PC-3 (cell line): ENCODE measurements around the gene FAAP100. TPM values are rescaled to one million over a fixed set of nuclear protein-coding genes. Genes with fewer than 3 reads are reported as not detected.

Experiments
- ATAC-seq: fragments of 200-7000 bp; cut with Tn5 transposase; 2 replicates; pipeline ENCODE4 v1.9.1; 2020; ENCODE audit warnings: mild to moderate bottlenecking, moderate library complexity
- BruUV-seq: library from RNA; stranded (reverse); fragments of 400-500 nt; replicated peaks from 2 replicates; lab custom pipeline; 2021; lab: Mats Ljungman, UMichigan
- CTCF ChIA-PET: fragments of 300-600 bp; sonication (Branson Sonifier 250); formaldehyde crosslinking; loops from one replicate; lab custom pipeline; 2022; ENCODE audit warnings: antibody characterized with exemption; lab: Charles Lee
- POLR2A ChIA-PET: fragments of 300-600 bp; sonication (Branson Sonifier 250); formaldehyde crosslinking; loops from one replicate; lab custom pipeline; 2022; ENCODE audit warnings: antibody characterized with exemption; ENCODE audit not compliant: unreplicated experiment; lab: Charles Lee
- DNase-seq: peaks from one replicate; pipeline ENCODE4 v3.0.0-alpha.2; 2015
- H2AFZ ChIP-seq: fragments of 300-600 bp; sonication (generic); 2 replicates; pipeline ENCODE4 v1.6.0; 2016; ENCODE audit warnings: antibody characterized with exemption, low read length
- H3F3A ChIP-seq: fragments of 300-600 bp; sonication (generic); one replicate; pipeline ENCODE4 v1.6.0; 2017; ENCODE audit warnings: antibody characterized with exemption, low read length, control low read depth, mild to moderate bottlenecking; ENCODE audit not compliant: unreplicated experiment
- H3K27ac ChIP-seq: fragments of 300-600 bp; sonication (generic); 2 replicates; pipeline ENCODE4 v1.5.1; 2016; ENCODE audit warnings: mild to moderate bottlenecking, low read length
- H3K27me3 ChIP-seq: fragments of 300-600 bp; sonication (generic); 2 replicates; pipeline ENCODE4 v1.6.1; 2016; ENCODE audit warnings: low read length, mixed read lengths
- H3K36me3 ChIP-seq: fragments of 300-600 bp; sonication (generic); 2 replicates; pipeline ENCODE4 v1.6.1; 2016; ENCODE audit warnings: low read depth, mixed run types, low read length, mixed read lengths
- H3K4me1 ChIP-seq: fragments of 300-600 bp; sonication (generic); 2 replicates; pipeline ENCODE4 v1.5.1; 2016; ENCODE audit warnings: low read length; ENCODE audit not compliant: insufficient read depth
- H3K4me2 ChIP-seq: fragments of 300-600 bp; sonication (generic); 2 replicates; pipeline ENCODE4 v1.6.0; 2016; ENCODE audit warnings: low read length
- H3K4me3 ChIP-seq: fragments of 300-600 bp; sonication (generic); 2 replicates; pipeline ENCODE4 v1.5.1; 2016; ENCODE audit warnings: mild to moderate bottlenecking, low read length, mixed read lengths
- H3K79me2 ChIP-seq: fragments of 300-600 bp; sonication (generic); 2 replicates; pipeline ENCODE4 v1.6.1; 2017; ENCODE audit warnings: low read length, mixed read lengths
- H3K9ac ChIP-seq: fragments of 300-600 bp; sonication (generic); 2 replicates; pipeline ENCODE4 v1.6.0; 2016; ENCODE audit warnings: mild to moderate bottlenecking, low read length
- H3K9me2 ChIP-seq: fragments of 300-600 bp; sonication (generic); replicated peaks from 2 replicates; pipeline ENCODE4 v1.6.1; 2016; ENCODE audit warnings: mixed run types, low read length, mixed read lengths
- H3K9me3 ChIP-seq: fragments of 300-600 bp; sonication (generic); 2 replicates; pipeline ENCODE4 v1.6.1; 2016; ENCODE audit warnings: low read length, mixed read lengths
- H4K20me1 ChIP-seq: fragments of 300-600 bp; sonication (generic); 2 replicates; pipeline ENCODE4 v1.6.1; 2016; ENCODE audit warnings: low read length, mixed read lengths
- EZH2 ChIP-seq: fragments of 300-600 bp; sonication (generic); IDR thresholded peaks from one replicate; pipeline ENCODE4 v1.6.1; 2017; ENCODE audit warnings: antibody characterized with exemption, mild to moderate bottlenecking, low read length; ENCODE audit not compliant: unreplicated experiment
- EZH2phosphoT487 ChIP-seq: fragments of 300-600 bp; sonication (generic); IDR thresholded peaks from 2 replicates; pipeline ENCODE4 v1.6.1; 2018; ENCODE audit warnings: mild to moderate bottlenecking, antibody characterized with exemption, low read length, borderline replicate concordance
- intact Hi-C: fragments of 100-400 bp; cut with micrococcal nuclease; formaldehyde crosslinking; loops from 2 replicates; pipeline ENCODE4 v1.9.0; 2023
- total RNA-seq: library from RNA; depleted of rRNA; stranded (reverse); fragments of >200 nt; gene quantifications from 2 replicates; pipeline ENCODE4 v1.2.3, GENCODE V29; 2014
- TF ChIP-seq, protein P1 (sequence below): fragments of 300-600 bp; sonication (generic); conservative IDR thresholded peaks from 2 replicates; pipeline ENCODE4 v1.5.1; 2017; ENCODE audit warnings: antibody characterized with exemption, low read depth, mild to moderate bottlenecking, low read length

Gene FAAP100
- total RNA-seq, 1 experiment from 2014 or later: 23.3 TPM

DNA sequence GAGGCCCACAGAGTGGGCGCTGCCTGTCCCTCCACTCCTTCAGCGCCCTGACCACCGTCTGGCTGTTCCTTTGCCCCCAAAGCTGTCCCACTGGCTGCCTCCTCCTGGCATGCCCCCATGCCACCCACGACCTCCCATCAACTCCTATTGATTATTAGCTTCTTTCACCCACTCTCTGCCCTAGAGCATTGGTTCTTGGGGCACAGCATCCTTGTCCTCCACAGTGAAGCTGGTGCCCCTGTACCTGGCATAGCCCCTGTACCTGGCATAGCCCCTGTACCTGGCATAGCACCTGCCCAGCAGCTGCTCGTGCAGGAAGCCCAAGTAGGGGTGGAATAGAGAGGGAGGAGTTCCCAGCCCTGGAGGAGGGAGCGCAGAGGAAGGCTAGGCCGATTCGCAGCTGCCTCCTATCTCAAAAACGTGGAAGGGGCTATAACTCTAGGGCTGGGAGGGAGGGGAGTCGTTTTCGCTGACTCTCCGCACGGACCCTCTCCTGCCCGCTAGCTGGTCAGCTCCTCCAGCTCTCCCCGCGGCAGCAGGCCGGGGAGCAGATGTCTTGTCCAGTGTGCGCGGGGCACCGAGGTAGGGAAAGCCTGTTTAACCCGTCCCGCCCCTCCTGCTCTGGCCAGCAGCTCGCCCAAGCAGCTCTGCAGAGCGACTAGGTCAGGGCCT is 33.9 kb downstream of the FAAP100 start:
- H3K79me2 ChIP-seq: peaks cover 35% of the 10 kb centered on the region
- ATAC-seq (peak; percentile 2), DNase-seq (peak; percentile 25)
- H3K4me1 ChIP-seq: peaks cover 47% of the 10 kb centered on the region
- no peaks in the 10 kb centered on the region for H3K36me3 ChIP-seq
- H3K4me3 ChIP-seq: peak overlapping the region; percentile 78
- TF ChIP-seq EZH2phosphoT487: no peak
- TF ChIP-seq, protein P1, sequence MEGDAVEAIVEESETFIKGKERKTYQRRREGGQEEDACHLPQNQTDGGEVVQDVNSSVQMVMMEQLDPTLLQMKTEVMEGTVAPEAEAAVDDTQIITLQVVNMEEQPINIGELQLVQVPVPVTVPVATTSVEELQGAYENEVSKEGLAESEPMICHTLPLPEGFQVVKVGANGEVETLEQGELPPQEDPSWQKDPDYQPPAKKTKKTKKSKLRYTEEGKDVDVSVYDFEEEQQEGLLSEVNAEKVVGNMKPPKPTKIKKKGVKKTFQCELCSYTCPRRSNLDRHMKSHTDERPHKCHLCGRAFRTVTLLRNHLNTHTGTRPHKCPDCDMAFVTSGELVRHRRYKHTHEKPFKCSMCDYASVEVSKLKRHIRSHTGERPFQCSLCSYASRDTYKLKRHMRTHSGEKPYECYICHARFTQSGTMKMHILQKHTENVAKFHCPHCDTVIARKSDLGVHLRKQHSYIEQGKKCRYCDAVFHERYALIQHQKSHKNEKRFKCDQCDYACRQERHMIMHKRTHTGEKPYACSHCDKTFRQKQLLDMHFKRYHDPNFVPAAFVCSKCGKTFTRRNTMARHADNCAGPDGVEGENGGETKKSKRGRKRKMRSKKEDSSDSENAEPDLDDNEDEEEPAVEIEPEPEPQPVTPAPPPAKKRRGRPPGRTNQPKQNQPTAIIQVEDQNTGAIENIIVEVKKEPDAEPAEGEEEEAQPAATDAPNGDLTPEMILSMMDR: no peak
- TF ChIP-seq EZH2: no peak
- no peaks in the 10 kb centered on the region for H3K9me3 ChIP-seq
- H3K9me2 ChIP-seq: no peaks in the 10 kb centered on the region
- H3K9ac ChIP-seq: peak overlapping the region; percentile 82
- no TSS peak for BruUV-seq
- H3F3A ChIP-seq: peaks cover 4% of the 10 kb centered on the region
- H3K4me2 ChIP-seq: peak overlapping the region; percentile 99
- ChIA-PET POLR2A (no interaction called here), CTCF (interaction anchor here (0.6 to 1.4 kb wide), 5 partner anchors 10 to 49 kb away, joined by 3 to 9 read pairs (median 3); partner anchors contain the start of genes FAAP100 and FSCN2)
- no peaks in the 10 kb centered on the region for H4K20me1 ChIP-seq
- H3K27me3 ChIP-seq: no peaks in the 10 kb centered on the region
- H3K27ac ChIP-seq: peak overlapping the region; percentile 61; the same call in 1 of the 2 replicates
- H2AFZ ChIP-seq: peak overlapping the region; percentile 80
- intact Hi-C loops: loop anchor here (10.0 kb wide), 1 partner anchor 123 kb away; the partner anchor contains the start of gene BAHCC1

DNA sequence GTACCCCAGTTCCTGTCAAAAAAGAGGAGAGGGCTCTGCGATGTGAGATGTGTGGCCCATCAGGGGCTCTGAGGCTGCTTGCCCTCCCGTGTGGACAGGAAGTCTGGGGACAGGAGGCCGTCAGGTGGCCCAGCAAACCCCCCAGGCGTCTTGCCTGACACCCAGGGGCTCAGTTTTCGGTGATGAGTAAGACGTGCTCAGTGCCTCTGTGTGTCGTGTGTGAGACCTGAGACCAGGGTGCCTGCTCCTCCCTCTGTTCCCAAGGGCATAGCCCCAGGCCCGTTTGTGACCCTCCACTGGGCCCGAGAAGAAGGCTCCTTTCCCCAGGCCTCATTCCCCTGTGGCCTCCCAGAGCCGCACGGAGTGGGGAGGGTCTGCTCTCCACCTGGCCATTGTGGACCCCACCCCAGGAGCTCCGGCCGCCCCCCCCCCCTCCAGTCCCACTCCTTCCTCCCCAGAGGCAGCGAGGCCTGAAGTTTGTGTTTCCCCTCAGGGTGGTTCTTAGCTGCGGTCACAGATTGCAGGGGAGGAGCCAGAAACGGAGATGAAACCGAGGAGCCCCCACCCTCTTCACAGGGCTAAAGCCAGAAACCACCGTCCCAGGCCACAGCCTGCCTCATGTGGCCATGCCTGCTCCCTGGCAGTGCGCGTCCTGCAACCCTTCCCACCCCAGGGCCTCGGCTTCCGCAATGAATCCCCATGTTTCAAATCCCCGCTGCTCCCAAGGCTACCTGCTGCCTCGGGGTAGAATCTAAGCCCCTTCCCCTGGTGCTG is 34.6 kb downstream of the FAAP100 start:
- H3K4me3 ChIP-seq: no peak overlapping the region
- ChIA-PET CTCF (no interaction called here), POLR2A (no interaction called here)
- H3K9ac ChIP-seq: no peak overlapping the region
- H3K9me2 ChIP-seq: no peaks in the 10 kb centered on the region
- no peak overlapping the region for H3K27ac ChIP-seq
- no peak for DNase-seq
- H3F3A ChIP-seq: peaks cover 6% of the 10 kb centered on the region
- BruUV-seq: no TSS peak
- peaks cover 39% of the 10 kb centered on the region for H3K79me2 ChIP-seq
- H4K20me1 ChIP-seq: no peaks in the 10 kb centered on the region; the same call in 1 of the 2 replicates
- intact Hi-C loops: loop anchor here (10.0 kb wide), 1 partner anchor 123 kb away; the partner anchor contains the start of gene BAHCC1
- no peak for ATAC-seq
- no peaks in the 10 kb centered on the region for H3K9me3 ChIP-seq
- no peaks in the 10 kb centered on the region for H3K27me3 ChIP-seq
- no peaks in the 10 kb centered on the region for H3K36me3 ChIP-seq
- H2AFZ ChIP-seq: no peak overlapping the region
- TF ChIP-seq, protein P1: no peak
- TF ChIP-seq EZH2phosphoT487 (no peak), EZH2 (no peak)
- H3K4me2 ChIP-seq: peak overlapping the region; percentile 96; the same call in 1 of the 2 replicates
- H3K4me1 ChIP-seq: peaks cover 47% of the 10 kb centered on the region
